ENCODE measurements around the gene NELFA.

DNA sequence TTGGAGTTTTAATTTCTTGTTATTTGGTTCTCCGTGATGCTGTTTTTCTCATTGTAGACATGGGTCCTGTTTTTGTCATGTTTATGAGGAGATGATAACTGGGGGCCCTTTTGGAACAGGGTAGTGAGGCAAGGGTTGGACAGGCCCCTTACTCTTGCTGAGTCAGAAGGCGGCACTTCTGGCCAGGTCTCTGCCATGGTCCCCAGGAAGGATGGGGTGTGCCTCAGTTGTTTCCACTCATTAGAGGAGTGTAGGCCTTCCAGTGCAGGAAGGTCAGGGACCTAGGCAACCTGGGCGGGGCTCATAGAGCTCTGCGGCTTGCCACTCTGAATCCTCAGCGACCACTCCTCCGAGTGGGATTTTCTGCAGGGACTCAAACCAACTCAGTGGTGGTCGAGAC is 68.2 kb downstream of the NELFA start:
- TF ChIP-seq ZNF8 (CRISPR knock-in tag; IDR thresholded peaks at IDR 0.05) (no peak), TCF4 (CRISPR knock-in tag; IDR thresholded peaks at IDR 0.05; ENCODE audit: borderline replicate concordance) (no peak), OSR1 (CRISPR knock-in tag; IDR thresholded peaks at IDR 0.05) (no peak)
